ENCODE data around the gene KIAA0513.

Gene KIAA0513

DNA sequence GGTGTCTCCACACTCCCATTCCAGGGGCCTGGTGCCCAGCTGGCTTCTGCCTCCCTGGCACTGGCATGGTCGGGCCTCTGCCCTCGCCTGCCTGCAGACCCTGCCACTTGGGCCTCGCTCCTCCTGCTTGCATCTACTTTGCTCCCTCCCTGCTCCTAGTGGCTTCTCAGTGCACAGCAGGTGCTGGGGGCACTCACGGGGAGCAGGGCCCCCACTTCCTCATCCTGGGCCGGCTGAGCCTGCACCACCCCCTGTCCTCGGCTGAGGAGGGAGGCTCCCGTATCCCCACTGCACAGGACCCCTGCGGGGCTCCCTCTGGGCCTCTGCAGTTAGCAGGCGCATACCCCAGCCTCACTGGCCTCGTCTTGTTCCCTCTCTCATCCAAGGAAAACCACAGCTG lies 49.4 kb downstream of the KIAA0513 start:
- TF ChIP-seq, protein P1, sequence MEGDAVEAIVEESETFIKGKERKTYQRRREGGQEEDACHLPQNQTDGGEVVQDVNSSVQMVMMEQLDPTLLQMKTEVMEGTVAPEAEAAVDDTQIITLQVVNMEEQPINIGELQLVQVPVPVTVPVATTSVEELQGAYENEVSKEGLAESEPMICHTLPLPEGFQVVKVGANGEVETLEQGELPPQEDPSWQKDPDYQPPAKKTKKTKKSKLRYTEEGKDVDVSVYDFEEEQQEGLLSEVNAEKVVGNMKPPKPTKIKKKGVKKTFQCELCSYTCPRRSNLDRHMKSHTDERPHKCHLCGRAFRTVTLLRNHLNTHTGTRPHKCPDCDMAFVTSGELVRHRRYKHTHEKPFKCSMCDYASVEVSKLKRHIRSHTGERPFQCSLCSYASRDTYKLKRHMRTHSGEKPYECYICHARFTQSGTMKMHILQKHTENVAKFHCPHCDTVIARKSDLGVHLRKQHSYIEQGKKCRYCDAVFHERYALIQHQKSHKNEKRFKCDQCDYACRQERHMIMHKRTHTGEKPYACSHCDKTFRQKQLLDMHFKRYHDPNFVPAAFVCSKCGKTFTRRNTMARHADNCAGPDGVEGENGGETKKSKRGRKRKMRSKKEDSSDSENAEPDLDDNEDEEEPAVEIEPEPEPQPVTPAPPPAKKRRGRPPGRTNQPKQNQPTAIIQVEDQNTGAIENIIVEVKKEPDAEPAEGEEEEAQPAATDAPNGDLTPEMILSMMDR (IDR thresholded peaks at IDR 0.05; ENCODE audit: low read depth, low read length): peak; percentile 20
- TF ChIP-seq, protein P2, sequence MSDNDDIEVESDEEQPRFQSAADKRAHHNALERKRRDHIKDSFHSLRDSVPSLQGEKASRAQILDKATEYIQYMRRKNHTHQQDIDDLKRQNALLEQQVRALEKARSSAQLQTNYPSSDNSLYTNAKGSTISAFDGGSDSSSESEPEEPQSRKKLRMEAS (IDR thresholded peaks at IDR 0.05; ENCODE audit: low read depth, low read length): 0 out of 2 replicates have a peak, but pooled peaks have one; percentile 21
- TF ChIP-seq POLR2A (IDR thresholded peaks at IDR 0.05; ENCODE audit: extremely low read depth, insufficient read length): no peak
- peak; percentile 79 for DNase-seq (ENCODE audit: low read depth)
- no peak overlapping the region for H3K4me3 ChIP-seq (ENCODE audit: low read depth, low read length)

DNA sequence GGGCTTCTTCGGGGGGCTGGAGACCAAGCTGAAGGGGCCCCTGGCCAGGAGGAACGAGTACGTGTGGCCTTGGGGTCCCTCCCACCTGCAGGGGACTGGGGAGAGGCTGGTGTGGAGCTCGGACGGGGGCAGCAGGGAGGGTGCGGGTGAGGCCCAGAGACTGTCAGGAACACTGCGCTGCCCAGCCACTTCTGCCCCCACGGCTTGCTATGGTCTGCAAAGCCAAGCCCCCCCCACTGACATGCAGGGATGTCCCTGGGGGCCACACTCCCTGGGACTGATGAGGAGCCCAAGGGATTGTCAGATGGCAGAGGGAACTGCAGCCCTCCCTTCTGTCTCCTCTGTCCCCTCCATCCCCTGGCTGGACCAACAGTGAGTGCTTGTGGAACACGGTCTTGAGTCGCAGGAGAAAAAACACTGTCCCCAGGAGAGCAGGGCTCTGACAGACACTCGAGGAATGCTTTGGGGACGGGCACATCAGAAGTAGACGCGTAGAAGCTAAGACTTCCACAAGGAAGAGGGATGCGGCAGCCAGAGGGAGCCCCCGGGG lies 50.1 kb downstream of the KIAA0513 start:
- no peak for TF ChIP-seq POLR2A (IDR thresholded peaks at IDR 0.05; ENCODE audit: extremely low read depth, insufficient read length)
- no peak for TF ChIP-seq MYC (IDR thresholded peaks at IDR 0.05; ENCODE audit: low read depth, low read length)
- TF ChIP-seq, protein P2 (IDR thresholded peaks at IDR 0.05; ENCODE audit: low read depth, low read length): no peak
- TF ChIP-seq, protein P1 (IDR thresholded peaks at IDR 0.05; ENCODE audit: low read depth, low read length): no peak
- no peak for DNase-seq (ENCODE audit: low read depth)
- no peak overlapping the region for H3K4me3 ChIP-seq (ENCODE audit: low read depth, low read length)

DNA sequence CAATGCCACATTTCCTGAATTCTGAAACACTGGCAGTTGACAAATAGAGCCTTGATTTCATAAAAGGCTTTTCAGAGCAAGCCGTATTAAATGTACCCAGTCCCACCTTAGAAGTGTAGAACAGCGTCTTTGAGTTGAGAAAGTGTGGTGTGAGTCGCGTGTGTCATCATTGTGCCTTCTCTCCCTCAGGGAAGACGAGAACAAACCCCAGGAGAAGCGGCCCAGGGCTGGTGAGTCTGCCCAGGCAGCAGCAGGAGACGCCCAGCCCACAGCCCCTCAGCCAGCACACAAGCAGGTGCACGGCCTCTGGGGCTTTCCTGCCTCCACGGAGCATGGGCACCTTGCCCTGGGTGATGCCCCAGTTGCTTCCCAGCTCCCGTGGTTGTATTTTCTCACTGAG lies 50.6 kb downstream of the KIAA0513 start:
- no peak overlapping the region for H3K4me3 ChIP-seq (ENCODE audit: low read depth, low read length)
- DNase-seq (ENCODE audit: low read depth): peak; percentile 69
- TF ChIP-seq, protein P2 (IDR thresholded peaks at IDR 0.05; ENCODE audit: low read depth, low read length): no peak
- TF ChIP-seq POLR2A (IDR thresholded peaks at IDR 0.05; ENCODE audit: extremely low read depth, insufficient read length) (no peak), MYC (IDR thresholded peaks at IDR 0.05; ENCODE audit: low read depth, low read length) (no peak)
- TF ChIP-seq, protein P1 (IDR thresholded peaks at IDR 0.05; ENCODE audit: low read depth, low read length): no peak

DNA sequence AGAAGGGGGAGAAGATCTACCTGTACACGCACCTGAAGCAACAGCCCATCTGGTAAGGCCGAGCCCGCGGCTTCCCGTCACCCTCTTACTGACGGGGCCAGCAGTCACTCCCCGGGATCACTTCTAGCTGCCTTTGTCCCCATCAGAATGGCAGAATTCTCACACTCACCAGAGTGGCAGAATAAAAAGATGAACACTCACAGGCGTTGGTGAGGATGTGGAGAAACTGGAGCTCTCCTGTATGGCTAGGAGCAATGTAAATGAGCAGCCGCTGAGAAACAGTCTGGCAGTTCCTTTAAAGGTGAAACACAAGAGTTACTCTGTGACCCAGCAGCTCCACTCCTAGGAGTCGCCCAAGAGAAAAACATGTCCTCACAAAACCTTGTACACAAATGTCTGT lies 51.4 kb downstream of the KIAA0513 start:
- no peak for DNase-seq (ENCODE audit: low read depth)
- no peak overlapping the region for H3K4me3 ChIP-seq (ENCODE audit: low read depth, low read length)
- TF ChIP-seq MYC (IDR thresholded peaks at IDR 0.05; ENCODE audit: low read depth, low read length) (no peak), POLR2A (IDR thresholded peaks at IDR 0.05; ENCODE audit: extremely low read depth, insufficient read length) (no peak)
- TF ChIP-seq, protein P2 (IDR thresholded peaks at IDR 0.05; ENCODE audit: low read depth, low read length): no peak
- TF ChIP-seq, protein P1 (IDR thresholded peaks at IDR 0.05; ENCODE audit: low read depth, low read length): no peak

DNA sequence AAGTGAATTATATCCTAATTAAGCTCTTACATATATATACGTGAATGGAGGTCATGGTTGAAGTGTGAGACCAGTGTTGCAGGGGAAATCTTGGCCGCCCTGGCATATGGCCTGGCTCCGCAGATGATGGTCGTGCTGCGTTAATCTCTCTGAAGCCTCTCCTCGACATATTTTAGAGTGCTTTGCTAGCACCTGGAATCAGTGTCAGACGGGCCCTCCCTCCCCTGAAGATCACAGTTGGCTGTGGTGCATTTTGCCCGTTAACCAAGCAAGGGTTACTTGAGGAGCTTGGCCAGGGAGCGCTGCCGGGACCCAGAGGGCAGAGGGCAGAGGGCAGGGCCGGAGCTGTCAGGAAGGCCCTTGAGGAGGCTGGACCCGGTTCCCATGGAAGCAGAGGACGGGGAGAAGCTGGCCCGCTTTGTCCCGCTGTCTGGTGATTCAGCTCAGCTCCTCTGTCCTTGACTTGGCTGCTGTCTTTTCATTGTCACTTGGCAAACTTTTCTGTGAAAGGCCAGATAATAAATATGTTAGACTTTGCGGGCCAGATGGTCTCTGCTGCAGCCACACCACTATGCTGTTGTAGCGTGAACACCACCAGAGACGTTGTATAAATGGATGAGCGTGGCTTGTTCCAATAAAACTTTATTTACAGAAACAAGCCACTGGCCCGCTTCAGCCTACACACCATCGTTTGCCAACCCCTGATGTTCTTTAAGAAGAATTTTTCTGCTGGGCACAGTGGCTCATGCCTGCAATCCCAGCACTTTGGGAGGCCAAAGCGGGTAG lies 52.4 kb downstream of the KIAA0513 start:
- TF ChIP-seq, protein P1 (IDR thresholded peaks at IDR 0.05; ENCODE audit: low read depth, low read length): no peak
- TF ChIP-seq, protein P2 (IDR thresholded peaks at IDR 0.05; ENCODE audit: low read depth, low read length): no peak
- no peak for TF ChIP-seq MYC (IDR thresholded peaks at IDR 0.05; ENCODE audit: low read depth, low read length)
- TF ChIP-seq POLR2A (IDR thresholded peaks at IDR 0.05; ENCODE audit: extremely low read depth, insufficient read length): no peak
- H3K4me3 ChIP-seq (ENCODE audit: low read depth, low read length): no peak overlapping the region
- no peak for DNase-seq (ENCODE audit: low read depth)
